ENCODE data around the gene SUMO3.
A peak's percentile ranks its signal among the peaks of the same experiment; 100 is the strongest.

SUMO3 gene

DNA sequence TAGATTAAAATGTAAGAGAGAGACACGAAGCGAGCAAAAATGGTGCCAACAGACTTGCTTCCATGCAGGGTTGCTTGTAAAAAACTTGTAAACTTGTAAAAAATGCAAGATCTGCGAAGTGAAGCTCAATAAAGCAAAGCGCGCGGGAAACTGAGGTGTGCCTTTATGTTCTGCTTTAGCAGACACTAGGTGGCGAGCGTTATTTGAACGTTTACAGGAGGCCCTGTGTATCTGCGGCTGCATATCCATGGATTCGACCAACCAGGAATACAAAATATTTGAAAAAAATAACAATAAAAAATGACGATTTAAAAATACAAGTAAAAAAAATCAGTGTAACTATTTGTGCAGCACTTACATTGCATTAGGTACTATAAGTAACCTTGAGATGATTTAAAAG lies 17.8 kb downstream of the SUMO3 start:
- H3K9ac ChIP-seq (ENCODE audit: low read length): peak overlapping the region; percentile 97; the same call in 1 of the 2 replicates

DNA sequence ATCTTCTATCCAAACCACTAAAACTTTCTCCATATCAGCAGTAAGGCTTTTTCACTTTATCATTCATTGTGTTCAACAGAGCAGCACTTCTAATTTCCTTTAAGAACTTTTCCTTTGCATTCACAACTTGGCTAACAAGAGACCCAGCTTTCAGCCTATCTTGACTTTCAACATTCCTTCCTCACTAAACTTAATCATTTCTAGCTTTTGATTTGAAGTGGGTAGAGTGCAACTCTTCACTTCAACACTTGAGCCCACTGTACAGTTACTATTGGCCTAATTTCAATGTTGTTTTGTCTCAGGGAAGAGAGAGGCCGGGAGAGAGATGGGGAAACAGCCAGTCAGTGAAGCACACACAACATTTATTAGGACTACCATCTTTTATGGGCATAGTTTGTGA lies 18.2 kb downstream of the SUMO3 start:
- H3K9ac ChIP-seq (ENCODE audit: low read length): no peak overlapping the region
- peaks cover 18% of the 10 kb centered on the region for H3K4me1 ChIP-seq (ENCODE audit: low read length)
- H3K4me2 ChIP-seq (ENCODE audit: low read length): peak overlapping the region; percentile 91; the same call in 1 of the 2 replicates
- H3K27ac ChIP-seq (ENCODE audit: low read length): no peak overlapping the region
- peaks cover 25% of the 10 kb centered on the region for H3K36me3 ChIP-seq (replicated peaks; ENCODE audit: low read depth, low read length)
- 0 out of 2 replicates have a peak, but pooled peaks cover 7% of the 10 kb centered on the region for H4K20me1 ChIP-seq (ENCODE audit: insufficient read depth, low read length)
- TF ChIP-seq EZH2phosphoT487 (IDR thresholded peaks at IDR 0.05; ENCODE audit: low read depth): no peak
- TF ChIP-seq, protein P1, sequence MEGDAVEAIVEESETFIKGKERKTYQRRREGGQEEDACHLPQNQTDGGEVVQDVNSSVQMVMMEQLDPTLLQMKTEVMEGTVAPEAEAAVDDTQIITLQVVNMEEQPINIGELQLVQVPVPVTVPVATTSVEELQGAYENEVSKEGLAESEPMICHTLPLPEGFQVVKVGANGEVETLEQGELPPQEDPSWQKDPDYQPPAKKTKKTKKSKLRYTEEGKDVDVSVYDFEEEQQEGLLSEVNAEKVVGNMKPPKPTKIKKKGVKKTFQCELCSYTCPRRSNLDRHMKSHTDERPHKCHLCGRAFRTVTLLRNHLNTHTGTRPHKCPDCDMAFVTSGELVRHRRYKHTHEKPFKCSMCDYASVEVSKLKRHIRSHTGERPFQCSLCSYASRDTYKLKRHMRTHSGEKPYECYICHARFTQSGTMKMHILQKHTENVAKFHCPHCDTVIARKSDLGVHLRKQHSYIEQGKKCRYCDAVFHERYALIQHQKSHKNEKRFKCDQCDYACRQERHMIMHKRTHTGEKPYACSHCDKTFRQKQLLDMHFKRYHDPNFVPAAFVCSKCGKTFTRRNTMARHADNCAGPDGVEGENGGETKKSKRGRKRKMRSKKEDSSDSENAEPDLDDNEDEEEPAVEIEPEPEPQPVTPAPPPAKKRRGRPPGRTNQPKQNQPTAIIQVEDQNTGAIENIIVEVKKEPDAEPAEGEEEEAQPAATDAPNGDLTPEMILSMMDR (IDR thresholded peaks at IDR 0.05; ENCODE audit: low read depth, low read length): no peak
- no peaks in the 10 kb centered on the region for H3K9me3 ChIP-seq (ENCODE audit: insufficient read depth, low read length)
- no peak overlapping the region for H2AFZ ChIP-seq (ENCODE audit: low read depth, low read length)
- H3K79me2 ChIP-seq (ENCODE audit: low read length): peaks cover 90% of the 10 kb centered on the region
- H3K27me3 ChIP-seq (ENCODE audit: low read depth, low read length): no peaks in the 10 kb centered on the region
- H3K4me3 ChIP-seq (ENCODE audit: low read length): no peak overlapping the region

More for the DNA sequence above, 17.8 kb downstream of the SUMO3 start:
- no peak overlapping the region for H2AFZ ChIP-seq (ENCODE audit: low read depth, low read length)
- TF ChIP-seq EZH2phosphoT487 (IDR thresholded peaks at IDR 0.05; ENCODE audit: low read depth): no peak
- TF ChIP-seq, protein P1 (IDR thresholded peaks at IDR 0.05; ENCODE audit: low read depth, low read length): peak; percentile 47
- peaks cover 25% of the 10 kb centered on the region for H3K36me3 ChIP-seq (replicated peaks; ENCODE audit: low read depth, low read length)
- H4K20me1 ChIP-seq (ENCODE audit: insufficient read depth, low read length): 0 out of 2 replicates have a peak, but pooled peaks cover 7% of the 10 kb centered on the region
- peak overlapping the region; percentile 91 for H3K4me2 ChIP-seq (ENCODE audit: low read length)
- H3K9me3 ChIP-seq (ENCODE audit: insufficient read depth, low read length): no peaks in the 10 kb centered on the region
- no peaks in the 10 kb centered on the region for H3K27me3 ChIP-seq (ENCODE audit: low read depth, low read length)
- H3K4me3 ChIP-seq (ENCODE audit: low read length): peak overlapping the region; percentile 99
- H3K27ac ChIP-seq (ENCODE audit: low read length): no peak overlapping the region
- peaks cover 18% of the 10 kb centered on the region for H3K4me1 ChIP-seq (ENCODE audit: low read length)
- H3K79me2 ChIP-seq (ENCODE audit: low read length): peaks cover 86% of the 10 kb centered on the region

DNA sequence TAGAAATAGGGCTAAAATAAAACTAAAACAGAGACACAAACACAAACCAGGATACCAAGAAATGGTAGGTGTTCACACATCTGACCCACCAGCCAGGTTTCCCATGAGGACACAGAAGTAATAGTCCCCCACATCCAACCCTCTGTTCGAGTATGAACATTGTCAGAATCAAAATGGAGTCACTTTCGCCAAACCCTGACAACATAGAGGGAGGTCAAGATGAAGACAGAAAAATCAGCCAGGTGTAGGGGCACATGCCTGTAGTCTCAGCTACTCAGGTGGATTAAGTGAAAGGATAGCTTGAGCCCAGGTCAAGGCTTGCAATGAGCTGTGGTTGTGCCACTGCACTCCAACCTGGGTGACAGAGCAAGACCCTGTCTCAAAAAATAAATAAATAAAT lies 20.1 kb downstream of the SUMO3 start:
- no peak overlapping the region for H3K4me3 ChIP-seq (ENCODE audit: low read length)
- no peak overlapping the region for H3K9ac ChIP-seq (ENCODE audit: low read length)
- peaks cover 100% of the 10 kb centered on the region for H3K79me2 ChIP-seq (ENCODE audit: low read length)
- no peaks in the 10 kb centered on the region for H3K27me3 ChIP-seq (ENCODE audit: low read depth, low read length)
- no peak overlapping the region for H2AFZ ChIP-seq (ENCODE audit: low read depth, low read length)
- H3K4me2 ChIP-seq (ENCODE audit: low read length): no peak overlapping the region
- H4K20me1 ChIP-seq (ENCODE audit: insufficient read depth, low read length): peaks cover 18% of the 10 kb centered on the region
- peaks cover 22% of the 10 kb centered on the region for H3K4me1 ChIP-seq (ENCODE audit: low read length)
- H3K36me3 ChIP-seq (replicated peaks; ENCODE audit: low read depth, low read length): peaks cover 18% of the 10 kb centered on the region
- no peak overlapping the region for H3K27ac ChIP-seq (ENCODE audit: low read length)
- H3K9me3 ChIP-seq (ENCODE audit: insufficient read depth, low read length): no peaks in the 10 kb centered on the region
- TF ChIP-seq EZH2phosphoT487 (IDR thresholded peaks at IDR 0.05; ENCODE audit: low read depth): no peak
- TF ChIP-seq, protein P1 (IDR thresholded peaks at IDR 0.05; ENCODE audit: low read depth, low read length): no peak

DNA sequence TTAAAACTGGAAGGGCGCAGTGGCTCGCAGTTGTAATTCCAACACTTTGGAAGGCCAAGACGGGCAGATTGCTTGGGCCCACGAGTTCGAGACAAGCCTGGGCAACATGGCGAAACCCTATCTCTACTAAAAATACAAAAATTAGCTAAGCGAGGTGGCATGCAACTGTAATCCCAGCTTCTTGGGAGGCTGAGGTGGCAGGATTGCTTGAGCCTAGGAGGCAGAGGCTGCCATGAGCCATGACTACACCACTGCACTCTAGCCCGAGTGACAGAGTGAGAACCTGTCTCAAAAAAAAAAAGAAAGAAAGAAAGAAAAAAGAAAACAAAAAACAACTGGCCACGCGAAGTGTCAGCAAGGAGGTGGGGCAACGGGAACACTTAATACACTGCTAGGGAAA lies 22.5 kb downstream of the SUMO3 start:
- TF ChIP-seq, protein P1 (IDR thresholded peaks at IDR 0.05; ENCODE audit: low read depth, low read length): no peak
- TF ChIP-seq EZH2phosphoT487 (IDR thresholded peaks at IDR 0.05; ENCODE audit: low read depth): no peak
- no peak overlapping the region for H3K4me3 ChIP-seq (ENCODE audit: low read length)
- peaks cover 20% of the 10 kb centered on the region for H4K20me1 ChIP-seq (ENCODE audit: insufficient read depth, low read length)
- H2AFZ ChIP-seq (ENCODE audit: low read depth, low read length): no peak overlapping the region
- peaks cover 98% of the 10 kb centered on the region for H3K79me2 ChIP-seq (ENCODE audit: low read length)
- H3K27me3 ChIP-seq (ENCODE audit: low read depth, low read length): no peaks in the 10 kb centered on the region
- H3K4me1 ChIP-seq (ENCODE audit: low read length): peaks cover 17% of the 10 kb centered on the region
- no peak overlapping the region for H3K4me2 ChIP-seq (ENCODE audit: low read length)
- peaks cover 25% of the 10 kb centered on the region for H3K36me3 ChIP-seq (replicated peaks; ENCODE audit: low read depth, low read length)
- no peak overlapping the region for H3K9ac ChIP-seq (ENCODE audit: low read length)
- no peaks in the 10 kb centered on the region for H3K9me3 ChIP-seq (ENCODE audit: insufficient read depth, low read length)
- H3K27ac ChIP-seq (ENCODE audit: low read length): no peak overlapping the region

Measured in OCI-LY3 (cell line).